Mucosa of descending colon (tissue), 3 donors: ENCODE measurements around the gene KRT84. TPM values are rescaled to one million over a fixed set of nuclear protein-coding genes. Genes with fewer than 3 reads are reported as not detected.
"Not testable (repeated sequence)": the region's sequence is repeated elsewhere in the genome, so short reads cannot be mapped to it uniquely, and the experiment has no call there.

Source experiments
- ATAC-seq: fragments of 200-7000 bp; cut with Tn5 transposase; one replicate; pipeline ENCODE4 v1.9.1; 2020; ENCODE audit warnings: mild to moderate bottlenecking, moderate library complexity
- DNase-seq, 3 donors: peaks; one replicate each; pipeline ENCODE4 v3.0.0-alpha.2; 2020
- H3K36me3 ChIP-seq: fragments of 200-600 bp; one replicate; pipeline ENCODE4 v1.8.0; 2021; ENCODE audit warnings: low read depth, mild to moderate bottlenecking
- H3K4me1 ChIP-seq: fragments of 200-600 bp; one replicate; pipeline ENCODE4 v1.8.0; 2021; ENCODE audit warnings: low read depth, mild to moderate bottlenecking
- H3K4me3 ChIP-seq: fragments of 200-600 bp; one replicate; pipeline ENCODE4 v1.8.0; 2021; ENCODE audit warnings: mild to moderate bottlenecking
- H3K9me3 ChIP-seq: fragments of 200-600 bp; one replicate; pipeline ENCODE4 v1.8.0; 2021; ENCODE audit warnings: mild to moderate bottlenecking
- intact Hi-C, 2 donors: fragments of 100-400 bp; cut with DNase I in 1 of 2; cut with micrococcal nuclease in 1 of 2; formaldehyde crosslinking; loops; one replicate each; pipeline versions ENCODE4 v1.11.0 to v1.11.1; 2022; cut with DNase I, micrococcal nuclease
- total RNA-seq, 3 donors: library from RNA; stranded (reverse); fragmentation: NEBNext Ultra II Directional in 2 of 3; extraction: Animal tissue kit (Norgen Biotek cat#: 25700) in 2 of 3; gene quantifications; one replicate each; pipeline versions ENCODE4 v1.2.1 to v1.2.4, GENCODE V29; 2021 to 2023
- TF ChIP-seq, protein P1 (sequence below): fragments of 200-600 bp; IDR thresholded peaks from one replicate; pipeline ENCODE4 v1.8.0; 2022; ENCODE audit warnings: antibody characterized with exemption, mild to moderate bottlenecking
- donor health status: DM: no; HTN: no; CAD: no; lungs with moderate emphysema.
- donor health status: DM: no; HTN: no; CAD: no.
- donor health status: DM: no; HTN: yes; CAD: no.

The KRT84 gene
- total RNA-seq, 3 donors from 2014 or later = not detected

DNA sequence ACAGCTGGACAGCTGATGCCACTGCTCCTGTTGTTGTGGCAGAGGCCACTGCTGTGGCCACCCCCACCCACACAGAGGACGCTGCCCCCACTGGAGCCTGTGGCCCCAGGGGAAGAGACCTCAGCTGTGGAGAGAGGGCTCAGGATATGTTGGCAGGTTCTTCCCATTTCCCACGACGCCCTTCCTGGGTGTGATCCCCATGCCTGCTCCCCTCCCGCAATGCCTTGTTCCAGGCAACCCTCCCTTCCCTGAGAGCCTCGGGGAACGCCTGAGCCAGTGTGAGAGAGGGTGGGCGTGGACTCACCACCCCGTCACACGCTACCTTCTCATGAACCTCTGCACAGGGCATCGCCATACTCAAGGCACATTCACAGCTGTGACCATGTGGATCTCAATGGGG, 26.4 kb upstream of the KRT84 start:
- DNase-seq (no peak), ATAC-seq (no peak)
- Histone ChIP-seq H3K36me3 (no peaks in the 10 kb centered on the region), H3K4me1 (no peaks in the 10 kb centered on the region), H3K9me3 (no peaks in the 10 kb centered on the region), H3K4me3 (no peak overlapping the region)
- TF ChIP-seq, protein P1, sequence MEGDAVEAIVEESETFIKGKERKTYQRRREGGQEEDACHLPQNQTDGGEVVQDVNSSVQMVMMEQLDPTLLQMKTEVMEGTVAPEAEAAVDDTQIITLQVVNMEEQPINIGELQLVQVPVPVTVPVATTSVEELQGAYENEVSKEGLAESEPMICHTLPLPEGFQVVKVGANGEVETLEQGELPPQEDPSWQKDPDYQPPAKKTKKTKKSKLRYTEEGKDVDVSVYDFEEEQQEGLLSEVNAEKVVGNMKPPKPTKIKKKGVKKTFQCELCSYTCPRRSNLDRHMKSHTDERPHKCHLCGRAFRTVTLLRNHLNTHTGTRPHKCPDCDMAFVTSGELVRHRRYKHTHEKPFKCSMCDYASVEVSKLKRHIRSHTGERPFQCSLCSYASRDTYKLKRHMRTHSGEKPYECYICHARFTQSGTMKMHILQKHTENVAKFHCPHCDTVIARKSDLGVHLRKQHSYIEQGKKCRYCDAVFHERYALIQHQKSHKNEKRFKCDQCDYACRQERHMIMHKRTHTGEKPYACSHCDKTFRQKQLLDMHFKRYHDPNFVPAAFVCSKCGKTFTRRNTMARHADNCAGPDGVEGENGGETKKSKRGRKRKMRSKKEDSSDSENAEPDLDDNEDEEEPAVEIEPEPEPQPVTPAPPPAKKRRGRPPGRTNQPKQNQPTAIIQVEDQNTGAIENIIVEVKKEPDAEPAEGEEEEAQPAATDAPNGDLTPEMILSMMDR = no peak
- intact Hi-C loops = no loop called here

DNA sequence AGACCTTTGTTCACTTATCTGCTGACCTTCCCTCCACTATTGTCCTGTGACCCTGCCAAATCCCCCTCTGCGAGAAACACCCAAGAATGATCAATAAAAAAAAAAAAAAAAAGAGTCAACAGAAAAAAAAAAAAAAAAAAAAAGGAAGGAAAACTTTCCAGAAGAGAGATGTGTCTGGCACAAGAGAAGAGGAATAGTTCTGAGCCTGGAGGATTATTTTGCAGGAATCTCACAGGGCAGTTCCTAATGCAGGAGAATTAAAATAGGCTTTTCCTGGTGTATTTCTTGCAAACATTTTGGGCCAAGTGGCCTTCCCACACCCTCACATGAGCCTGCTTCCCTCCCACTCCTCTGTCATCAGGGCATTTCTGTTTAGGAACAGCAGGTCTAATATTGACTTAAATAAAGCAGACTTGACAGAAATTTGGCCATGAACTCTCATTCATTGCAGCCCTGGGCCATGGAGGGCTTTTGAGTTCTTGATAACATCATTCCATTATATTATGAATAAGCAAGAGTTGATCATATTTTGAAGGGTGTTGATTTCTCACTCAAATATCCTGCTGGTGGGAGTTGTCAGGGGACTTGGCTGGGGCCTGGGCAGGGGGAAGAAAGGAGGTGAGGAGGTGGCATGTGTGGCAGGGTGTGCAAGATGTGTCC, 25.3 kb upstream of the KRT84 start:
- ATAC-seq, H3K36me3 ChIP-seq, H3K9me3 ChIP-seq, H3K4me1 ChIP-seq, DNase-seq, H3K4me3 ChIP-seq, intact Hi-C loops: not testable (repeated sequence)

DNA sequence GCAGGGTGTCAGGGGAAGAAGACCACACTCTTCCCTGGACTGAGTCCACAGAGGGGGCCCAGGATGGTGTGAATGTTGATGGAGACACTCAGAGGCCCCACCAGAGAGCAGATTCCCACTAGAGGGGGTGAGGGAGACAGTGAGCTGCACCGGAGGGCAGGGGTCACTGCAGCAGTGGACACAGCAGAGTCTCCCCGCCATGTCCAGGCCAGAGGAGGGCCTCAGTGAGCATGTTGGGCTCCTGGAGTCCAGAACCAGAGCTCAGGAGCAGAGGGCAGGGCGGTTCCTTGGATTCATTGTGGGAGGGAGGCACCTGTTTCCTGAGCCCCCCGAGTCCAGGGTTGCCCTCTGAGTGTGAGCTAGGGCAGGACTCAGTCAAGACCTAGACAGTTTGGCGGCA, 22.5 kb upstream of the KRT84 start:
- Histone ChIP-seq H3K9me3 (no peaks in the 10 kb centered on the region), H3K4me1 (no peaks in the 10 kb centered on the region), H3K36me3 (no peaks in the 10 kb centered on the region), H3K4me3 (no peak overlapping the region)
- TF ChIP-seq, protein P1 = no peak
- intact Hi-C loops = no loop called here
- DNase-seq = no peak
- no peak for ATAC-seq

DNA sequence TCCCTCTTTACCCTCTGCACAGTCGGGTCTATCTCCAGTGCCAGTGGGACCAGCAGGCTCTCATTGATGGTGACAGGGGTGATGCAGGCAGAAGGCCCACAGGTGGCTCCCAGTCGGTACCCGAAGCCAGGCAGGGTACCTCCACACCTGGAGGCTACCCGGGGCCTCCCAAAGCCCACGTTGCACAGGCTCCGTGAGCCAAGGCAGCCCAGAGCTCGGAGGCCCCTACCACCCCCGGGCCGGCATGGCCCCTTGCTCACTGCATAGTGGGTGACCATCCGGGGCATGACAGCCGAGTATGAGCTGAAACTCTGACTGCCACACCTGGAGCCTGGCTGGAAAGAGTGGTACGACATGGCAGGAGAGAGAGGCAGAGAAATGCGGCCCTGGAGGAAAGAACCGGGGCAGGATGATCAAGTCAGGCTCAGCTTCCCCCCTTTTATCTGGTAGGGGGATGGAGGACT, 20.5 kb upstream of the KRT84 start, which contains the start of gene KRT82:
KRT82 (minus strand) TSS at position 414 of the 464 bp plus-strand sequence; CDS start at position 356, 58 bp downstream.
- no peak for ATAC-seq
- no peaks in the 10 kb centered on the region for H3K9me3 ChIP-seq
- no peaks in the 10 kb centered on the region for H3K36me3 ChIP-seq
- no peak within 1 kb of the TSS for H3K4me3 ChIP-seq
- no peak for DNase-seq
- intact Hi-C loops = no loop called here
- H3K4me1 ChIP-seq = no peaks in the 10 kb centered on the region
- TF ChIP-seq, protein P1 = no peak

DNA sequence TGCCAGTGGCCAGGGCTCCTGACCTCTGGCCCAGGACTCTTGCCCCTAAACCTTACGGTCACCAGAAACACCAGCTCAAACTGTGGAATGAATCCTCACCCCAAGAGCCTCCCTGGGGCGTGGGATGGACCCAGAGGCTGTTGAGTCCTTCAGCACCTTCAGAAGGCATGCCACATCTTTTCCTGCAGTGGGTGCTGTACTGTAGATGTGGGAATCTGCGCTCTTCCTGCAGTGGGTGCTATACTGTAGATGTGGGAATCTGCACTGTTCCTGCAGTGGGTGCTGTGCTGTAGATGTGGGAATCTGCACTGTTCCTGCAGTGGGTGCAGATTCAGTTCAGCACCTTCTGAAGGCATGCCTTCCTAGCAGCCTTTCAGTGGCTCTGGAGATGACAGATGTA, 19.5 kb upstream of the KRT84 start:
- Histone ChIP-seq H3K36me3 (no peaks in the 10 kb centered on the region), H3K4me3 (no peak overlapping the region), H3K9me3 (no peaks in the 10 kb centered on the region), H3K4me1 (no peaks in the 10 kb centered on the region)
- TF ChIP-seq, protein P1 = no peak
- DNase-seq = no peak
- intact Hi-C loops = no loop called here
- no peak for ATAC-seq

DNA sequence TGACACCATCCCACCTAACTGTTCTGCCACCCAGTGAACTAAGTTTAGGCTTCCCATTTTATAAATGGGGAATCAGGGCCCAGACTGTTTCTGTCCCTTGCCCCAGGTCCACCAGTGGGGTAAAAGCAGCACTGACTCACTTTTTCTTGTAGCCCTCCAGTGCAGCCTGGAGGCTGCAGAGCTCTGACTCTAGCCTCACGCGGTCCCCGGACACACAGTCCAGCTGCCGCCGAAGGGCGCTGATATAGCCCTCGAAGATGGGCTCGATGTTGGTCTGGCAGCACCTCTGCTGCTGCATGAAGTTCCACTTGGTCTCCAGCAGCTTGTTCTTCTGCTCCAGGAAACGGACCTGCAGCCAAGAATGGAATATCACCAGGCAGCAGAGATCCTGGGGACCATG, 18.1 kb upstream of the KRT84 start:
- TF ChIP-seq, protein P1 = no peak
- no peaks in the 10 kb centered on the region for H3K4me1 ChIP-seq
- no peaks in the 10 kb centered on the region for H3K9me3 ChIP-seq
- H3K4me3 ChIP-seq = no peak overlapping the region
- intact Hi-C loops = no loop called here
- DNase-seq = no peak
- H3K36me3 ChIP-seq = no peaks in the 10 kb centered on the region
- no peak for ATAC-seq
